NCI-H460 (cell line): ENCODE results near the gene NLRC5. TPM values are rescaled to one million over a fixed set of nuclear protein-coding genes. Genes with fewer than 3 reads are reported as not detected.
"Not testable (repeated sequence)": the region's sequence is repeated elsewhere in the genome, so short reads cannot be mapped to it uniquely, and the experiment has no call there.

Experiments used
- DNase-seq: peaks from one replicate; pipeline ENCODE4 v3.0.0-alpha.2; 2016; ENCODE audit warnings: low read depth; ENCODE audit errors: extremely low read depth
- total RNA-seq: library from RNA; depleted of rRNA; stranded (reverse); fragments of >200 nt; shearing (Covaris generic); gene quantifications from 2 replicates; pipeline ENCODE4 v1.2.3, GENCODE V29; 2014

The NLRC5 gene
- total RNA-seq, 1 experiment from 2014 or later = 9.8 TPM

GRCh38 chr16:56960681-56961281, 28.6 kb upstream of the NLRC5 start:
- no peak for DNase-seq

GRCh38 chr16:56961386-56961785, 28.0 kb upstream of the NLRC5 start:
- DNase-seq = no peak

- DNase-seq = no peak
These were observed 27.5 kb upstream of the NLRC5 start, which contains the start of gene CETP for GRCh38 chr16:56961851-56962281. Gene CETP, plus strand, starts transcription at chr16:56961950. Its CDS starts 30 bp downstream, at chr16:56961980.

- DNase-seq = peak; percentile 75
These were observed 24.9 kb upstream of the NLRC5 start for GRCh38 chr16:56964243-56965148.

GRCh38 chr16:56965149-56966092, 23.9 kb upstream of the NLRC5 start:
- DNase-seq = no peak

- no peak for DNase-seq
These were observed 23.3 kb upstream of the NLRC5 start for GRCh38 chr16:56966093-56966475.

GRCh38 chr16:56967733-56968132, 21.6 kb upstream of the NLRC5 start:
- no peak for DNase-seq

GRCh38 chr16:56969769-56970168, 19.6 kb upstream of the NLRC5 start:
- DNase-seq = no peak

GRCh38 chr16:56970934-56971767, 18.2 kb upstream of the NLRC5 start:
- DNase-seq = no peak

GRCh38 chr16:56971768-56972043, 17.7 kb upstream of the NLRC5 start:
- DNase-seq = no peak

GRCh38 chr16:56972403-56973293, 16.7 kb upstream of the NLRC5 start:
- DNase-seq = no peak

- no peak for DNase-seq
These were observed 16.1 kb upstream of the NLRC5 start for GRCh38 chr16:56973294-56973689.

GRCh38 chr16:56973899-56974298, 15.5 kb upstream of the NLRC5 start:
- DNase-seq = not testable (repeated sequence)

GRCh38 chr16:56974549-56975300, 14.6 kb upstream of the NLRC5 start:
- DNase-seq = no peak

- no peak for DNase-seq
These were observed 13.6 kb upstream of the NLRC5 start for GRCh38 chr16:56975714-56976113.

GRCh38 chr16:56977216-56977615, 12.1 kb upstream of the NLRC5 start:
- DNase-seq = no peak

GRCh38 chr16:56977823-56978430, 11.4 kb upstream of the NLRC5 start:
- DNase-seq = no peak

GRCh38 chr16:56980201-56980535, 9.2 kb upstream of the NLRC5 start:
- DNase-seq = no peak
